Measurements from ENCODE around the gene PI16. TPM values are rescaled to one million over a fixed set of nuclear protein-coding genes. Genes with fewer than 3 reads are reported as not detected.

The PI16 gene
- total RNA-seq, 2 experiments from 2014 or later = not detected

GRCh38 chr6:37011656-37012378 lies 57.3 kb downstream of the PI16 start:
- no peak overlapping the region for H3K27ac Mint-ChIP-seq
- TF ChIP-seq, protein P1, sequence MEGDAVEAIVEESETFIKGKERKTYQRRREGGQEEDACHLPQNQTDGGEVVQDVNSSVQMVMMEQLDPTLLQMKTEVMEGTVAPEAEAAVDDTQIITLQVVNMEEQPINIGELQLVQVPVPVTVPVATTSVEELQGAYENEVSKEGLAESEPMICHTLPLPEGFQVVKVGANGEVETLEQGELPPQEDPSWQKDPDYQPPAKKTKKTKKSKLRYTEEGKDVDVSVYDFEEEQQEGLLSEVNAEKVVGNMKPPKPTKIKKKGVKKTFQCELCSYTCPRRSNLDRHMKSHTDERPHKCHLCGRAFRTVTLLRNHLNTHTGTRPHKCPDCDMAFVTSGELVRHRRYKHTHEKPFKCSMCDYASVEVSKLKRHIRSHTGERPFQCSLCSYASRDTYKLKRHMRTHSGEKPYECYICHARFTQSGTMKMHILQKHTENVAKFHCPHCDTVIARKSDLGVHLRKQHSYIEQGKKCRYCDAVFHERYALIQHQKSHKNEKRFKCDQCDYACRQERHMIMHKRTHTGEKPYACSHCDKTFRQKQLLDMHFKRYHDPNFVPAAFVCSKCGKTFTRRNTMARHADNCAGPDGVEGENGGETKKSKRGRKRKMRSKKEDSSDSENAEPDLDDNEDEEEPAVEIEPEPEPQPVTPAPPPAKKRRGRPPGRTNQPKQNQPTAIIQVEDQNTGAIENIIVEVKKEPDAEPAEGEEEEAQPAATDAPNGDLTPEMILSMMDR (IDR thresholded peaks at IDR 0.05) = no peak
- POLR2A ChIA-PET = interaction anchor here (1.4 kb wide), 1 partner anchor 22 kb away, joined by 3 read pairs; no protein-coding TSS in a partner anchor

GRCh38 chr6:37013516-37014491 lies 59.3 kb downstream of the PI16 start:
- Mint-ChIP-seq H3K27me3 (no peaks in the 10 kb centered on the region), H3K4me1 (ENCODE audit: low read depth) (peaks cover 13% of the 10 kb centered on the region), H3K36me3 (ENCODE audit: low read depth) (no peaks in the 10 kb centered on the region), H3K4me3 (no peak overlapping the region), H3K27ac (no peak overlapping the region), H3K9me3 (no peaks in the 10 kb centered on the region)
- ATAC-seq (no peak), DNase-seq (no peak)
- POLR2A ChIA-PET = interaction anchor here (0.6 kb wide), 1 partner anchor 223 kb away, joined by 3 read pairs; no protein-coding TSS in a partner anchor
- TF ChIP-seq, protein P1 (IDR thresholded peaks at IDR 0.05) = no peak
- intact Hi-C loops (cut with micrococcal nuclease) = no loop called here
- CTCF ChIA-PET = interaction anchor here (2.0 kb wide), 1 partner anchor 10 kb away, joined by 7 read pairs; no protein-coding TSS in a partner anchor

More at GRCh38 chr6:37011656-37012378, 57.3 kb downstream of the PI16 start:
- Mint-ChIP-seq H3K4me3 (no peak overlapping the region), H3K36me3 (ENCODE audit: low read depth) (no peaks in the 10 kb centered on the region), H3K9me3 (no peaks in the 10 kb centered on the region), H3K4me1 (ENCODE audit: low read depth) (peaks cover 2% of the 10 kb centered on the region), H3K27me3 (no peaks in the 10 kb centered on the region)
- CTCF ChIA-PET = interaction anchor here (0.8 to 2.4 kb wide), 2 partner anchors 58 to 245 kb away, joined by 3 to 6 read pairs; no protein-coding TSS in a partner anchor
- DNase-seq = no peak
- no peak for ATAC-seq
- intact Hi-C loops (cut with micrococcal nuclease) = no loop called here

Other genes with a start within 250 kb of the PI16 start
- gene CPNE5, start 115.3 kb upstream of the PI16 start, total RNA-seq = 1 to 10 TPM in 1 of 2 experiments, under 1 TPM in 1; 0.69 to 1.2 TPM
- gene PPIL1, start 79.9 kb upstream of the PI16 start, total RNA-seq = 10 to 100 TPM; 34.5 to 35.6 TPM
- gene C6orf89, start 68.8 kb upstream of the PI16 start, total RNA-seq = 10 to 100 TPM; 24.7 to 29.8 TPM
- gene MTCH1, start 31.5 kb downstream of the PI16 start, total RNA-seq = 100 to 1,000 TPM in 1 of 2 experiments, 10 to 100 TPM in 1; 96.5 to 100 TPM
- 1 to 10 TPM; 1.4 to 1.6 TPM for gene FGD2, start 50.9 kb downstream of the PI16 start, total RNA-seq
- 100 to 1,000 TPM; 293 to 305 TPM for gene PIM1, start 215.4 kb downstream of the PI16 start, total RNA-seq

All from activated CD8-positive, alpha-beta T cell treated with anti-CD3 and anti-CD28 coated beads for 36 hours (primary cell).